DND-41 (cell line): Measurements from ENCODE around the gene PRPS1L1.

Experiments used
- EZH2 ChIP-seq: IDR thresholded peaks from 3 replicates; pipeline ENCODE4 v1.6.1; 2012; ENCODE audit warnings: borderline replicate concordance, low read depth, mild to moderate bottlenecking, moderate library complexity, low read length, inconsistent platforms; ENCODE audit not compliant: severe bottlenecking
- TF ChIP-seq, protein P1 (sequence below): IDR thresholded peaks from 2 replicates; pipeline ENCODE4 v1.5.1; 2012; ENCODE audit warnings: borderline replicate concordance, low read length, moderate library complexity, mild to moderate bottlenecking; ENCODE audit not compliant: poor library complexity, severe bottlenecking; ENCODE audit errors: extremely low read depth

DNA sequence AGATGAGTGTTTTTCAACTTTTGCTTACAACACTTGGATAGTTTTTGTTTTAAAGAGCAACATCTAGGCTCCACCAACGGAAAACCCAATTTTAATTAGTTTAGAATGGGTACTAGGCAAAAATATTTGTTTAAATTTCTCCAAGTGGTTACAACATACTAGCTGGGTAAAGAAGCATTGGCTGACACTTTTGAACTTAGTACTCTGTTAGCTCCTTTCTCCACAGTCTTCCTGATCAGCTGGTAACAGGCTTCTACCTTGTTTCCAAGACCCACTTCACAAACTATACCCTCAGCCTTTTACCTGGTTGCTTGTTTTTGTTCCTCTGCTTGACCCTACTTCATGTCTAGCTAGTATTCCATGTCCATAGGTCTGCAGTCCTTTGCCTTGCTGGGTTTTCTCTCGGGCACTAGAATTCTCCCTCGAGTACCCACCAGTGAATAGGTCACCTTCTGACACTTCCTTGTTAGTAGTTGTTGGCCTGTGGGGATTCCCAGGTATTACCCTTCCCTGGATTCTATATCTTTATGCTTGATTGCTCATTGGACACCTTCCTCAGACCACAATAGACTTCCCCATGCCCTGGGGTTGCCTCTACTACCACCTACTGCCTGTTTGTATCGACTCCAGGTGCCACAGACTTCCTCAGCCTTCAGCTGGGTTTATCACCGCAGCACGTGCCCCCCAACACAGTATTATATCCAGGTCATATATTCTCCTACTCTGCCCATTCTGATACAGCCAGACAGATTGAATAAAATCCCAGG lies 42.0 kb downstream of the PRPS1L1 start:
- no peak for TF ChIP-seq EZH2
- TF ChIP-seq, protein P1, sequence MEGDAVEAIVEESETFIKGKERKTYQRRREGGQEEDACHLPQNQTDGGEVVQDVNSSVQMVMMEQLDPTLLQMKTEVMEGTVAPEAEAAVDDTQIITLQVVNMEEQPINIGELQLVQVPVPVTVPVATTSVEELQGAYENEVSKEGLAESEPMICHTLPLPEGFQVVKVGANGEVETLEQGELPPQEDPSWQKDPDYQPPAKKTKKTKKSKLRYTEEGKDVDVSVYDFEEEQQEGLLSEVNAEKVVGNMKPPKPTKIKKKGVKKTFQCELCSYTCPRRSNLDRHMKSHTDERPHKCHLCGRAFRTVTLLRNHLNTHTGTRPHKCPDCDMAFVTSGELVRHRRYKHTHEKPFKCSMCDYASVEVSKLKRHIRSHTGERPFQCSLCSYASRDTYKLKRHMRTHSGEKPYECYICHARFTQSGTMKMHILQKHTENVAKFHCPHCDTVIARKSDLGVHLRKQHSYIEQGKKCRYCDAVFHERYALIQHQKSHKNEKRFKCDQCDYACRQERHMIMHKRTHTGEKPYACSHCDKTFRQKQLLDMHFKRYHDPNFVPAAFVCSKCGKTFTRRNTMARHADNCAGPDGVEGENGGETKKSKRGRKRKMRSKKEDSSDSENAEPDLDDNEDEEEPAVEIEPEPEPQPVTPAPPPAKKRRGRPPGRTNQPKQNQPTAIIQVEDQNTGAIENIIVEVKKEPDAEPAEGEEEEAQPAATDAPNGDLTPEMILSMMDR: no peak
